T47D (cell line): ENCODE results near the gene DOK1.
A peak's percentile ranks its signal among the peaks of the same experiment; 100 is the strongest.

Source experiments
- DNase-seq, 2 experiments: peaks; one replicate each; pipeline versions ENCODE4 v3.0.0 to v3.0.0-alpha.2; 2011 to 2012; ENCODE audit warnings: low read depth in 1 of 2, low spot score in 1 of 2
- JUND ChIP-seq: IDR thresholded peaks from 2 replicates; pipeline ENCODE4 v1.6.1; 2012; ENCODE audit warnings: low read depth
- in situ Hi-C: cut with HindIII; loops from 2 replicates; pipeline ENCODE4 v1.10.0; 2016; ENCODE audit warnings: low sequenced_read_pairs, low pct_unique_long_range_greater_than_20kb

The DOK1 gene

DNA sequence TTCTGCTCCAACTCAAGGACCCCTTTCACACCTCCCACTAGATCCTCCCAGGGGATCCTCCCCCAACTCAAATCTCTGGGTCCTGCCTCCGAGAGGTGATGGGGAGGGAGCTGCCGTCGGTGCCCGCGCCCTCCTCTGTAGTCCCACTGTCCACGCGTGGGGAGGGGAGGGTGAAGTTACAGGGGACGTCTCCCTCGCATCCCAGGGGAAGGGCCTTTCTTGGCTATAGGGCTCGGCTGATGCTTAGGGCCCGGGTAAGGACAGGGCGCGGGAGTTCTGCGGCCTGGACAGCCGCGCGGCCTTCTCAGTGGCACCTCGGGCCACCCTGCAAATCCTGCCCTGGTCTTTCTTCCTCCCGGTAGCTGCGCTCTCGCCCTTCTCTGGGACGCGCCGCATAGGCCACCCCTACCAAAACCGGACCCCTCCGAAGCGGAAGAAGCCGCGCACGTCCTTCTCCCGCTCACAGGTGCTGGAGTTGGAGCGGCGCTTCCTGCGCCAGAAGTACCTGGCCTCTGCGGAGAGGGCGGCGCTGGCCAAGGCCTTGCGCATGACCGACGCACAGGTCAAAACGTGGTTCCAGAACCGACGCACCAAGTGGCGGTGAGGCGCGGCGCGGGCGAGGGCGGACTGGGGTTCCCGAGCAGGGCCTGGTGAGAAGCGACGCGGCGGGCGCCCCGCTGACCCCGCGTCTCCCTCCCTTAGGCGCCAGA is 39.1 kb upstream of the DOK1 start:
- in situ Hi-C loops = no loop called here
- DNase-seq = no peak
- TF ChIP-seq JUND = no peak

DNA sequence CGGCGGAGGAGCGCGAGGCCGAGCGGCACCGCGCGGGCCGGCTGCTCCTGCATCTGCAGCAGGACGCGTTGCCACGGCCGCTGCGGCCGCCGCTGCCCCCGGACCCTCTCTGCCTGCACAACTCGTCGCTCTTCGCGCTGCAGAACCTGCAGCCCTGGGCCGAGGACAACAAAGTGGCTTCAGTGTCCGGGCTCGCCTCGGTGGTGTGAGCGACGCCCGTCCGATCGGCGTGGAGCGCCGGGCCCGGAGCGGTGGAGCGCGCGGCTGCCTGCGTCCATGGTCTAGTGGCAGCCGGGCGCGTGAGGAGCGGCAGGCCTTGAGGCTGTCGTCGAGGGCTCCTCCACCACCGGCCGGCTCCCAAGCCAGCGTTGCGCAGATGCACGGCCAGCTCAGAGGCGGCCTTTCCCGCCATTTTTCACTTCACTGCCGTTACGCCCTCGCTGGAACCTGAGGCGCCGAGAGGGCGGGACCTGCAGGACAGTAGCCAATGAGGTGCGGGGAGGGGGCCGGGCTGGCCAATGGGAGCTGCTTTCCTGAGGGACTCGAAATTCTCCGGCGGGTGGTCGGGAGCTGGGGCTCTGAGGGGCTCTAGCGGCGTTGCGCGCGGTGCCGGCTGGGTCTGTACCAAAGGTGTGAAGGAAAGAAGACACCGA is 38.4 kb upstream of the DOK1 start:
- in situ Hi-C loops = no loop called here
- no peak for TF ChIP-seq JUND
- no peak for DNase-seq

DNA sequence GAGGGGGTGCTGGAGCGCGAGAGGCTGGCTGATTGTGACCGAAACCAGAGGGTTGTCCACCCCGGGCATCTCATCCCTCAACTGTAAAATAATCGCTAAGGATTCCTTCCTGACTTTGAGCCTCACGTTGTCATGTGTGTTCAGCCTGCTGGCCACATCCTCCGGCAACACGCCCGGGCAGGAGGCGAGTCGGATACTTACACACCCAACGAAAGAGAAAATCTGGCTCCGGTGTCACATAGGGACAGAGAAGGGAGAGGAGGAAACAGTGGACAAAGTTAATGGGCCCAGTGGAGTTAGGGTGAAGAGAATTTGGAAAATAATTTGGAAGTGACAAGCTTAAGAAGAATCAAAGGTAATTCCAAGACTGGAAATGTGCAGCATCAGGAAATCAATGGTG is 37.9 kb upstream of the DOK1 start:
- DNase-seq = no peak
- in situ Hi-C loops = no loop called here
- no peak for TF ChIP-seq JUND

DNA sequence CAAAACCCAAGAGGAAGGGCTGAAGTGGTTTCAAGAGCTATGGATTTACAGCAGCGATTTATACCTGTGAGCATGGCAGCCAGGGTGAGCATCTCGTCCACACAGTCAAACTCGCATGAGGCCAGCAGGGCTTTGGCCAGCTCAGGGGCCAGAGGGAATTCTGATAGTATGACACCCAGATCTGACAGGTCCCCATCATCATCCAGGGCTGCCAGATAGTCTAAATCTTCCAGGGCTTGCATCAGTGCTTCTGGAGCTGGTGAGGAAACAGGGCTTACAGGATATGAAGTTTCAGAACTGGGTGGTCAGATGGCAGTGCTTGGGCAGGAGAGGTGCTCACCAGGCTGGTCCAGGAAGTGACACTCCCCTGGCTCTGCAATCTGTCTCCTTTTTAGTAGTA is 32.0 kb upstream of the DOK1 start:
- in situ Hi-C loops = no loop called here
- TF ChIP-seq JUND = no peak
- DNase-seq = no peak

DNA sequence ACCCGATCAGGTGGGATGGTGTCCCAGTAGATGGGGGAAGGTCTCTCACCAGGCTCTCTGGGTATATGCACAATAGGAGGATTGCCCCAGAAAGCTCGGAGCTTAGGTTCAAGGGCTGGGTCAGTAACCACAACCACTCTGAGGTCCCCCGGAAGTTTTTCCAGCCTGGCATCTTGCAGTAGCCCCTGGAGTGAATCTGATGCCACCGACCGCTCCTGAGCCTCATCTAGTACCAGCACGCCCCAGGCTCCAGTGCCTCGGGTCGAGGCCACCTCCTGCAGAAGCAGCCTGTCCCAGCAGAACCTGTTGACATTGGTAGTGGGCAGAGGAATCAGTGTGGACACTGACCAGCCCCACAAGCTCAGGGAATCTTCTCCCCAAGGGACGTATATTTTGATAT is 30.5 kb upstream of the DOK1 start:
- no peak for TF ChIP-seq JUND
- in situ Hi-C loops = no loop called here
- DNase-seq = no peak

DNA sequence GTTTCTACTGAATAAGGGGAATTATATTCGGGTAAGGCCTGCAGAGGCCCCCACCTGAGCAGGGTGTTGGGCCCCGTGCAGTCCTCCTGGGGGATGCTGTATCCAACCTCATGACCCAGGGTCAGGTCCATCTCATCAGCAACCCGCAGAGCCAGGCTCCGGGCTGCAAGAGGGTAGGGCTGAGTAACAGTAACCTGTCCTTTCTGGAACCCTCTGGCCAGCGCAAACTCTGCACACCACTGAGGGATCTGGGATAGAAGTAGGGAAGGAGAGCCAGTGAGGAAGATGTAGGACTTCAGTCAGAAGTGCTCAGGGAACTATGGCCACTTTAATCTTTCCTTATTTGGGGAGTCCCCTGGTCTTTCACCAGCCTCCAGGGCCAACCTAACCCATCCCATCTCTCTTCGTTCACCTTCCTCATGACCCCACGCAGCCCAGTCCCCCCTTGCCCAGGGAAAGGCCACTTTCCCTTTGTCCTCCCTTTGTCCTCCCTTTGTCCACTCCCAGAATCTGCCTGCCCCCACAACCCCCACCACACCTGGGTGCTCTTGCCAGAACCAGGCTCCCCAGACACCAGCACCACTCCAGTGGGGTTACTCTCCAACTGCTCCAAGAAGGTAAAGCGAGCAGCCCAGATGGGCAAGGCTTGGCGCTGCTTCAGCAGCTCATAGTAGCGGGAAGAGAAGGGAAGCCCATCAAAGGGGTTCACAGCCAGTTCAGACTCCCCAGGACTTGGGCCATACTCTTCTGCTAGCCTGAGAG is 29.4 kb upstream of the DOK1 start:
- no peak for DNase-seq
- in situ Hi-C loops = no loop called here
- TF ChIP-seq JUND = no peak

DNA sequence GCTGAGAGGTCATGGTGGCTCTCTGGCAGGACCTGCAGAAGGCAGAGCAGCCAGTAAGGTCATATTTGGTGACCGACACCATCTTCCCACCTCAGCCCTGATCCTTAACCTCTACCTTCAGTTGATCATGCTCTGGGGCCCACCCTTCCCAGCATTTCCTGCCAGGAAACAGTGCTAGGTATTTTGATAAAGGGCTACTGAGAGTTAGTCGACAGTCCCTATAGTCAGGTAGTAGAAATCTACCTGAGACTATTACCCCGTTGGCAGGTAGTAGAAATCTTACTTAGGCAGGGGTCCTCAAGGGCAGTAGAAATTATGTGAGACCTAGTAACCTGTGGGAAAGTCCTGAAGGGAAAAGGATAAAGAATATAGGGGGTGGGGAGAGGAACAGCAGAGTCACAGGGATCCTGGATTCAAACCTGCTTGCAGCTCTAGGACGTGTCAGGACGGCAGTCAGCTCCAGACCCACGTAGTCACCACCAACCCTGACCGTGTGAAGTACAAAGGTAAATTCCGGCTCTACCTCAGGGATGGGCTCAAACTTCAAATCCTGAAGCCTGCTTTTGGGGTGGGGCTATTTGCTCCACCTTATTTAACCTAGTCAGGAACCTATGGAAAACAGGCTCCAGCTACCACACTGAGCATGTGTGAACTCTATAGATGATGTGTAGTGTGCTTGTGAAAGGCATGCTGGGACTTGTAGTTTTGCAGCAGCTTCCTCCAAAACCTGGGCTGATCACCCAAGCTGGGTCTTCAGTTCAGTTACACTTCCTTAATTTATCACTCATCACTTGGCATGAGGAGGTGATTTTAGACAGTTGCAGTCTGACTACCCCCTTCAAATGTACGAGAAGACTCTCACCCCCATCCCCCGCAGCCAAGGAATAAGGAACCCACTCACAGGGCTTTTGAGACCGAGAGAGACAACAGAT is 28.5 kb upstream of the DOK1 start, which contains the start of gene DQX1:
DQX1 (minus strand) TSS at position 515 of the 932 bp plus-strand sequence; CDS start at position 13, 502 bp downstream.
- no peak for TF ChIP-seq JUND

DNA sequence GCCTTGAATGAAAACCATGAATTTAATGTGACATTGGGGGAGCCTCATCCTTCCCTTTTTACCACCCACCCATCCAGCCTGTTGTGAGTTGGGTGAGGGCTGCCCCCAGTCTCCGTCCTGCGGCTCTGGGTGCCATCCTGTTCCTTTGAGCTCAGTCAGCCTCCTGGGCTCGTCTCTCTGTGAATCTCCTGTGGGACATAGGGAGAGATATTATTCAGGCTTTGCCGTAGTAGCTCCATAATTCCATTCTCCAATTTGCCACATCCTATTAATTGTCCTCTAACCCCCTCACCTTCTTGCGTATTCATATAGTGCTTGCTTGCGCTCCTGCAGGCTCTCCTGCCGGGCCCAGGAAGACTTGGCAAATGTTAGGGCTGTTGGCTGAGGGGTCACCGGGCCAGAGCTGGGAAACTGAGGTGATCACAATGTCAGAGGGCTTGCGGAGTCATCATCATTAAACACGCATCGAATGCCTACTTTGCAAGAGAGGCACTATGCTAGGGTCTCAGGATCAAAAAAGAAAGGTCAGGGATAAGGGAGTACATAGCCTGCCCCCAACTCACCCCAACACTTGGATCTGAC is 27.8 kb upstream of the DOK1 start:
- in situ Hi-C loops = no loop called here
- TF ChIP-seq JUND = no peak

More for the DNA sequence above, 28.5 kb upstream of the DOK1 start, which contains the start of gene DQX1:
- in situ Hi-C loops = no loop called here
- DNase-seq = peak; percentile 70 to 86

DNA sequence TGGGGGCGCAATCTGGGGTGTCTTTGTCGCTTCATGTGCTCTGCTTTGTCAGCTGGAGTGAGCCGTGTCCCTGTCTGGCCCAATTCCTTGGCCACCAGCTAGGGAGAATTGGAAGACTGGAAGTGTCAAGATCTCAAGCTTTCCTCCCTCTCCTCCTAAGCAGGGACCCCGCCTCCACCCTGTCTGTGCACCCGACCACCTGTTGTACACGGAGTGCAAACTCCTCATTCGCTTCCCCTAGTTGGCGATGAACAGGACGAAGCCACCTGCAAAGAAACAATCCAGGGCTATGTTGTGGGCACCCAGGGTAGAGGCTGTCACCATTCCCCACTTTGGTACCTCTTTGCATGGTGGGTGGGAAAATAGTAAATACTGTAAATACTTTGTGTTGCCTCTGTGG is 26.8 kb upstream of the DOK1 start:
- no peak for DNase-seq
- in situ Hi-C loops = no loop called here

More for the DNA sequence above, 27.8 kb upstream of the DOK1 start:
- DNase-seq = no peak

DNA sequence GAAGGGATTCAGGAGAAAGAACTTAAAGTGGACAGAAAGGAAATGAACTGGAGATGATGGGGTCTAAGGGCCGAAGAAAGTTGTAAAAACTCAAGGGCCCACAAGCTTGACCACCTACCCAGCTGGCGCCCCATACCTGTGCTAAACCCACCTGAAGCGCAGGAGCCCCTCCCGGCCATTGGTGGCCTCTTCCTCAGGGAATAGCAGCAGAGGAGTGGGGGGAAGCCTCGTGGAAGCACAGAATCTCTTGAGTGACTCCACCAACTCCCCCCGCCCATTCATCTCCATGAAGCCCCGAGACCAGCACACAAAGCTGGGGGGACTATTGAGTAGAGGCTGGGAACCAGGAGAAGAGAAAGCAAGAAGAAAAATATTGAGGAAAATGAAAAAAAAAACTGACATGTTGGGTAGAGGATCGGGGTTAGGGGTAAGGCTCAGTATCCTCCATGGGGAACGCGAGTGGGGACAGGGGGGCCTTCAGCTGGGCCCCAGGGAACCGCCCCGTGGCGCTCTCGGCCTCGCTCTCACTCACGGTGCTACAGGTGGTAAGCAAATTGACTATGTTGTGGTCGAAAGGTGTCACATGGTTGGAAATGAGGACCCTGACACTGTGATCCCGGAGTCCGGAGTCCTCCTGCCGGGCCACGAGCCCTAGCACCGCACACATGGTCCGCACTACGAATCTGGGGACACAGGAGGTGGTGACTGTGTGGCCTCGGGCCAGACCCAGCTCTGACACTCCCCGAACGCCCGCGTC is 25.7 kb upstream of the DOK1 start:
- in situ Hi-C loops = no loop called here
- DNase-seq = no peak
- no peak for TF ChIP-seq JUND

More for the DNA sequence above, 26.8 kb upstream of the DOK1 start:
- TF ChIP-seq JUND = no peak
